Stimulated activated CD4-positive, alpha-beta T cell treated with anti-CD3 and anti-CD28 coated beads, Interleukin-12 subunit alpha, Interleukin-12 subunit beta, amount 100 ng/mL, for 48 hours (primary cell): ENCODE measurements around the gene LIX1L.

ENCODE experiments used
- DNase-seq, 3 donors: peaks; one replicate each; pipeline ENCODE4 v3.0.0-alpha.2; 2020; ENCODE audit warnings: low read depth in 2 of 3, low spot score in 1 of 3

Gene LIX1L

DNA sequence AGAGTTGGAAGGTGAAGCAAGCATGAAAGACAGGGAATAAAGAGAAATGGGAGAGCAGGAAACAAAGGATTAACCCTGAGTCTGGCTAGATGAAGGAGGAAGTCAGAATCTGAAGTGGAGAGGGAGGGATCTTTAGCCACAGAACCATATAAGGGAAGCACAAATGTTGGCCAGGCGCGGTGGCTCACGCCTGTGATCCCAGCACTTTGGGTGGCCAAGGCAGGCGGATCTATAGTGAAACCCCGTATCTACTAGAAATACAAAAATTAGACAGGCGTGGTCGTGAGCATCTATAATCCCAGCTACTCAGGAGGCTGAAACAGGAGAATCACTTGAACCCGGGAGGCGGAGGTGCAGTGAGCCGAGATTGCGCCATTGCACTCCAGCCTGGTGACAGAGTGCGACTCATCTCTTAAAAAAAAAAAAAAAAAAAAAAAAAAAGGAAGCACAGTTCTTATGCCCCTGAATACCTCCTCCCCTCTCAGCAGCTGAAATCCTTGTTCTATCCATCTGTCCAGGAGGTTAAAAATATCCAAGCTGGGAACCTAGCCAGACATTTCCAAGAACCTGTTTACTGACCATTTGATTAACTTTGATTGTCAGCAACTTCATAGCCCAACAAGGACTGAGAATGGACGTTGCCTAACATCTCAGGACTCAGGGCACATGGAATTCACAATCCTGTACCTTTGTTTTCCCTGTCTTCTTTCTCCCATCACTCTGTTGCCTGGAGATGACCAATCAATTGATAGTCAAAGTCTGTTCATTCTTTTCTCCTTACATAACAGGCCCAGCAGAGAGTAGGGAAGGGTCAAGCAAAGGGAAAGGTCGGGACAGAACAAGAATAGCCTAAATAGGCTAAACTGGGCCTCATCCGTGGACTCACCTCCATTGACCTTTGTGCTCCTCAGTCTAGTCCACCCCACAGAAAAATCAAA is 28.0 kb upstream of the LIX1L start:
- no peak for DNase-seq

DNA sequence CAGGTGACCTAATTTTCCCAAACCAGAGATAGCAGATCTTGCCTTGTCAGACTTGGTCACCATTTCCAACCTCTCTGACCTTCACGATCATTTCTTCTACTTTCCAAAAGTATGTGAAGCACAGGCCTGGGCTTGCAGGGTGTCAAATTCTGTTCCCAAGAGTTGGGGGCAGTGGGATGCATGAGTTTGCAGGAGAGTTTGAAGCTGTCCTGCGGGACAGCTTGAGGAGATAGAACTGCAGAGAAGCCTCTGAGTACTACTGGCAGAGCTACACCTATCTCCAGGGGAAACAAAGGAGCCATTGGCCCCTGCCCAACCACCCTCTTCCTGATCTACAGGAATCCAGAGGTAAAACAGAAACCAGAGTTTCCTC is 27.3 kb upstream of the LIX1L start:
- no peak for DNase-seq

DNA sequence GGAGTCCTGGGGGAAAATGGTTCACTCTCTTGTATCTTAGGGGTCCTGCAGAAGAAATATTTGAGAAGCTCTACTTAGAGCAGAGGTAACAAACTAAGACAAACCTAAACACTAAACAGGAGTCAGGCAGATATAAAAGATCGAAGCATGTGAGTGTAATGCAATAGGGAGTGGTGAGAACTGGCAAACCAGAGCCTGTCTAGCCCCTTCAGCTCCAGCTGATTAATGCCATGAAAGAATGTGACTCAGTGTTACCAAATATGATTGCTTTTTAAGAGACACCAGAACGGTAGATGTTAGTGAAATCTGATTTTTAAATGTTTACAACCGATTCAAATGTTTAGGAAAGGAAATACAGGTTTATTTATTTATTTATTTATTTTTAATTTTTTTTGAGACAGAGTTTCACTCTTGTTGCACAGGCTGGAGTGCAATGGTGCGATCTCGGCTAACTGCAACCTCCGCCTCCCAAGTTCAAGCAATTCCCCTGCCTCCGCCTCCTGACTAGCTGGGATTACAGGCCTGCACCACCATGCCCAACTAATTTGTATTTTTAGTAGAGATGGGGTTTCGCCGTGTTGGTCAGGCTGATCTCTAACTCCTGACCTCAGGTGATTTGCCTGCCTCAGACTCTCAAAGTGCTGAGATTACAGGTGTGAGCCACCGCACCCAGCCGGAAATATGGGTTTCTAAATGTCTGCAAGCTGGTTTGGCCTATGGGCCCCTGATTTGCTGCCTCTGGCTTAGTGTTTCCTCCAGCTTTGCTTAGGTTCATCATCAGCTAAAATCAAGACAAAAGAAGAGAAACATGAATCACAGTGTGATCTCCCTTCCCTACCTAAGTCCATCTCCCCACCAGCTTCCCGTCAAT is 26.4 kb upstream of the LIX1L start:
- DNase-seq, result no peak

DNA sequence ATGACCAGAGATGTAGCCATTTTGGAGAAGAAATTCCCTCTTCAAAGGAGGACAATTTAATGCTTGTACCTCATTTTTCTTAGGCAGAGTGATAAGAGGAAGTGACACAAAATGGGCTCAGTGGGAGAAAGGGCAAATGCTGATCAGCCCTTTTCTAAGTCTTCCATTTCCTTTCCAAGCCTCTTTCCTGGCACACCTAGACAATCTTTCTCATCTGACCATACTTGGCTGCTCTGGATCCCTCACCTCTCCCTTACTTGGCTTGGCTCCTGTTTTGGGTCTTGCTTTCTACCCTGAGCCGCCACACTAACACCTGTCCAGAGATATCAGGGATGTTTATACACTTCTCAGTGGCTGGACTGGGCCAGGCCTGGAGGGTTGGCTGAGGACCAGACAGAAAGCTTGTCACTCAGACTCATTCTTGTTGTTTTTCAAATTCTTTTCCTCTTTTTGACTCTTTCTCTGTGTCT is 25.4 kb upstream of the LIX1L start:
- no peak for DNase-seq

DNA sequence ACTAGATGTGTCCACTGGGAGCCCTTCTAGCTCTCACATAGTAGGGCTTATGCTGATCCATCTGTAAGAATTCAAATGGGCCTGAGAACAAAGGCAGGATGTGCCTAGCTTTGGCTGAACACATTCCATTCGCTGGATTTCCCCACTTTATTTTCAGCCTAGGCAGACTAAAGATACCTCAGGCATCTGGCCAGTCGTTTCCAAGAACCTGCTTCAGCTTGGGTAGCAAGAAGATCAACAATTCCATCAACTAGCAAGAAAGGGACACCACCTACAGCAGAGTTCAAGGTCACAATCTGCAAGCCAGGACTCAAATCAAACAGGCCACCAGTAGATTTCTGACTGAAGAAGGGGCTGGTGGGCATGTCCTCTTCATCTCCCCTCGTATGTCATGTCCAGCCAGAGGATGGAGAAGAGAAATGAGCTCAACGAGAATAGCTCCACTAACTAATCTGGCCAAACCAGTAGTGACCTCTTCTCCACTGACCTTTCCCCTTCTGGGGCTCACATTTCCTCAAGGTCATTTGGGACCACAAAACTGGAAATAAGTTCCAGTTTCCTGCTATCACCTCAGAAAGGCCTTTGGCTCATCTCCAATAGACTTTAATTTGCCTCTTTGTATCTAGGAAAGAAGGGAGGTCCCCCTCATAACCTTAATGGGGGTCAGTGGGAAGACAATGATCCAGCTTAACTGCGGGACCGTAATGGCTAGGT is 24.4 kb upstream of the LIX1L start:
- no peak for DNase-seq

DNA sequence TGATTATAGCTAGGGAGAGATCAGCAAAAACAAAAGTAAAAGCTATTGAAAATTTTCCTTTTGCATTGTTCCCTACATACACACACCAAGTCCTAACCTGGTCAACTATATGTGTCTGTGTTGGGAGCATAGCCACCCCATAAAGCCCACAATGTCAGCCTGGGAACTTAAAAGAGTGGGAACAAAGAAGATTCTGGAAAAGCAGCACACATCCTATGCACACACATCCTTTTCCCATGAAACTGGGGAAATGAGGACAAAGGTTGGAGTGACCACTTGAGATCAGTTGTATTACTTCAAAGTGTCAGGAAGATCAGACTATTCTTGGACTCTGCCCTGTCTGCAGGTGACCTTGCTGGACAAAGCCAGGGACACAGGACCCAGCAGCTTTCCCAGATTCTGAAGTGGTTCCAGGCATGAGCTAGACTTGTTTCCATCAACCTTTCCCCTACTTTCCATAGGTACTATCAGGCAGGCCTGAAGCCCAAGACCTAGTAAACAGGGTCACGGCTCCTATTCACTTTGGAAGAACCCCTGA is 22.7 kb upstream of the LIX1L start:
- no peak for DNase-seq

DNA sequence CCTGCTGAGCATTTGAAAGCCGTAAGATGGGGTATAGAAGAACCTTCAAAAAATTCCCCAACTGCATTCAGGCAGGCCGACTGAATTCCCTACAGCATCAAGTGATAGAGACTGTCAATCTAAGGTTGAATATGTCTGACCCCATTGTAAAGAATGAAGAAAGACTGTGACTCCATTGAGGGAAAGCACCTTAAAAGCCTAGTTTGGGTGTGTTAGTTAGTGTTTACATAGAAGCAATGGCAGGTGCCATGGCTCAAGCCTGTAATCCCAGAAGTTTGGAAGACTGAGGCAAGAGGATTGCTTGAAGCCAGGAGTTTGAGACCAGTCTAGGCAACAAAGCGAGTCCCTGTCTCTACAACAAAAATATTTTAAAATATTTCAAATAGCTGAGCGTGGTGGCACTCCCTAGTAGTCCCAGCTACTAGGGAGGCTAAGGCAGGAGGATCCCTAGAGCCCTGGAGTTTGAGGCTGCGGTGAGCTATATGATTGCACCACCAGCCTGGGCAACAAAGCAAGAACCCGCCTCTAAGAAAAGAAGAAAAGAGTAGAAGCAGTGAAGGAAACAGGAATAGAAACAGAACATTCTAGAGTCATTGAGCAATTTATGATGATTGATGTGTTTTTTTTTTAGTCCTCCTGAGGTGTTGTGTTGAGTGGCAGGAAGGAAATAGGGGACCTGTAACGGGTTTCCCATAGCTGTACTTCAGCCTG is 22.1 kb upstream of the LIX1L start:
- no peak for DNase-seq

DNA sequence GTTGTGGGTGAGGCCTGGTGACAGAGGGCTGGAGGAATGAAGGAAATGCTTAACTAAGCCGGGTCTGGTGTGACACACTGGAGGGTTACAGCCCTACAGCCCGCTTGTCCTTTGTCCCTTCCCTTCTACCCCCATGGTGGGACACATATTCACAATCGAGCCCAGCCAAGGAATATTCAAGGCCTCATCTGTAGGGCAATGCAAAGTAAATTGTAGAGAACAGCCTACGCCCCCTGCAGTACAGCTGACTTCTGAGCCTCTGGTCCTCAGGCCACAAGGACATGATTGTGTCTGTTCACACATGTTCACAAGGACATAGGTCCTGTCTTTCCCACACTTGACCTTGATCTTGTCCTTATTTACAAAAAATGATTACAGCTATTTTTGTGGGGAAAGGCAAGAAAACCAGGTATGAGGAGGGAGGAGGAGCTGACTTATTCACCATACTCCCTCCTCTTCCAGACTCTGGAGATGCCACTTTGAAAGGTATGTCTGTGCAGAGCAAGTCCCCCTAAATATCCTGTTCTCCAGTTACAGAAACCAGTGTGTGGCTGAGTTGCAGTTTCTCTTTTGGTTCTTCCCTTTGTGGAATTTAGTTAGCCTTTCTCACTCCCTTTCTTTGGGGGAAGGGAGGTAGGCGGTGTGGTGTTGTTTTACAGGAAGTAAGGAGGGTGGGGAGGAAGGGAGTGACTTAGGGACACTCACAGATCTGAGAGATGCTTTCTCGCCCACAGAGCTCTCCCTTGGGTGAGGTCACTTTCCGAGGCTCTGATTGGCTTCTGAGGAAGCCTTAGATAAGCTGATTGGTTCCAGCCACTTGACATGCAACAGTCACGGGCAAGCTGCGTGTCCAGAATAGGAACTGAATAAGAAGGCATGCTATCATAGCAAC is 21.3 kb upstream of the LIX1L start:
- DNase-seq, result peak; percentile 75 to 83 (median 80)

DNA sequence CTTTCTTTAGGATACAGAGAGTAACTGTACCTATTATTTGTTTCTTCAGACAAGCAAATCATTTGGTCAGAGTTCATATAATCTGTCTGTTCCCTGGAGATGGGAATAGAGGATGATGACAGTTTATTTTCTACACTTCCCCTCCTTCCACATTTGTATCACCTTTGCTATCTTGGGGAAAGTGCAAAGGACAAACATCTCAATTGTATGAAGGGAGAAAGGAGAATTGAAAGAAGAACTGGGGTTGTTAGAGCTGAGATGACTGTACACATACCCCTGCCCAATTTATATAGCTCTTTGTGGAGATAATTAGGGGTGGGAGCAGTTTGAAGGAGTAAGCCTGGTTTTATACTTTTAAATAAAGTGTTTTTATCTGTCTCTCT is 20.6 kb upstream of the LIX1L start:
- DNase-seq, result no peak

DNA sequence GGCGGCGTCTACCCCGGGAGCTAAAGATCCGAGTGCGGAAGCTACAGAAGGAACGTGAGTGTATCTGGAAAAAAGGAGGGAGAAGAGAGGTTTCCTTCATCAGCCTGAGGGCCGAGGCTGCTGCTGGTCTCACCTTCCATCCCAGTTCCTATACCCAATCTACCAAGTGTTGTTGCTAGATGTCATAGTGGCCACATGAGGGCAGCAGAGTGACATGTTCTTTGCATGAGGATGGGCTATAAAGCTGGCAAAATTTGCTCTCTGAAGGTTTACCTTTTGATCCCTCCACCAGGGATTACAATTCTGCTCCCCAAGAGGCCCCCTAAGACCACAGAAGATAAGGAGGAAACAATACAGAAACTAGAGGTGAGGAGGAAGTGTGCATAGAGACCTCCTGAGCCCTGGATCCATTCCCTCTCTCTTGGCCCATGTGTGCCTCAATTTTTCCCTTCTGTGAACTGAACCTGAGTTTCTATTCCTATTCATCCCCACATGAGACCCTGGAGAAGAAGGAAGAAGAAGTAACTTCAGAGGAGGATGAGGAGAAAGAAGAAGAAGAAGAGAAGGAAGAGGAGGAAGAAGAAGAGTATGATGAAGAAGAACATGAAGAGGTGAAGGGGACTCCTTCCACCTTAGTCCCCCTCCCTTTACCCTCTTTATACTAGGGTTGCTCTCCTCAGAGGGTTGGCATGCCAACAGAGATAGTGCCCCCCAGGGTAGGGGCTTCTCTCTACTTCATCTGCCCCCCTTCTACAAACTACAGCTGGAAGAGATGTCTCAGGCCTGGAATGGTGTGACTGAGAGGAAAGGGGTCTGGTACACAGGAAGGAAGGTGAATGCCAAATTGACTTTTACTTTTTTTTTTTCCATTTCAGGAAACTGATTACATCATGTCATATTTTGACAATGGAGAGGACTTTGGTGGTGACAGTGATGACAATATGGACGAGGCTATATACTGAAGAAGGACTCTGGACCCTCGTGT is 20.0 kb upstream of the LIX1L start:
- peak in 1 of 3 donors; percentile 56 for DNase-seq

DNA sequence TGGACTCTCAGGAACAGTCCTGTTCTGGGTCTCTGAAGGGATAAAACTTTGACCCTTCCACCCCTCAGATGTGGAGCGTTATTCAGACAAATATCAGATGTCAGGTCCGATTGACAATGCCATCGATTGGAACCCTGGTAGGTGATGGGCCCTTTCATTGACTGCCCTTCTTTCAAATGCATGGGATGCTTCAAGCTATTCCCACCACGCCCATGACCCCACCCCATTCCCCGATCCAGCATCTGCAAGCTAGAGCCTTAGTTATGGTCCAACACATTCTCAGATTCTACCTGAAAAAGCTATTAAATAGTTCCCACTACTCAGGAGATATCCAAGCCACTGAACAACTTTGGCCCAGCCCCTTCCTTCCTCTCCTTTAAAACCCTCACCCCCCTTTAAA is 19.2 kb upstream of the LIX1L start:
- DNase-seq, result no peak

DNA sequence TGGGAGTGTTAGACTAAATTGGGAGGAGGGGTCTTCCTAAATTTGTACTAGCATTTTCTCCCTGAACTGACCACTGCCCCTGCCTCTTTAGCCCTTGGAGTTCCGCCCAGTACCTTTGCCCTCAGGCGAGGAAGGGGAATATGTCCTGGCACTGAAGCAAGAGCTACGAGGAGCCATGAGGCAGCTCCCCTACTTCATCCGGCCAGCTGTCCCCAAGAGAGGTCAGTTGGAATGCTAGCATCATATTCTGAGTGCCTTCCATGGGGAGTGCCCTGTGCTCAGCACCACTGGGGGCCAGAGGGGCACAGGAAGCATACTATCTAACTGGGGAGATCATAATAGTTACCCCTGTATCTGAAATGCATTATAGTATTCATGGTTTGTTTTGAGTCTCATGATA is 17.4 kb upstream of the LIX1L start:
- no peak for DNase-seq

DNA sequence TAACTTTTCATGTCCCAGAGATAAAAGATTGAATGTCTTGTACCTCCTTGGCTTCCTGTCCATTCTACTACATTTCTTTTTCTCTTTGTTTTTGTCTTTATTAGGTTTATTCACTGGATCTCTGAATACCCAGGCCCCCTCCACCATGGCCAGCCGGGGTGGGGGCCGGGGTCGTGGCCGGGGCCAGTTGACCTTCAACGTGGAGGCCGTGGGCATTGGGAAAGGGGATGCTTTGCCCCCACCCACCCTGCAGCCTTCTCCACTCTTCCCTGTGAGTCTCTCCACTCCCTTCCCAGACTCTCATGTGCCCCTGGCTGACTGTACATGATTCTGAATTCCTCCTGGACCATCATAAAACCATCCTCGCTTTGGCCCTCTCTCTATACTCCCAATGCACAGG is 16.9 kb upstream of the LIX1L start:
- DNase-seq, result no peak

DNA sequence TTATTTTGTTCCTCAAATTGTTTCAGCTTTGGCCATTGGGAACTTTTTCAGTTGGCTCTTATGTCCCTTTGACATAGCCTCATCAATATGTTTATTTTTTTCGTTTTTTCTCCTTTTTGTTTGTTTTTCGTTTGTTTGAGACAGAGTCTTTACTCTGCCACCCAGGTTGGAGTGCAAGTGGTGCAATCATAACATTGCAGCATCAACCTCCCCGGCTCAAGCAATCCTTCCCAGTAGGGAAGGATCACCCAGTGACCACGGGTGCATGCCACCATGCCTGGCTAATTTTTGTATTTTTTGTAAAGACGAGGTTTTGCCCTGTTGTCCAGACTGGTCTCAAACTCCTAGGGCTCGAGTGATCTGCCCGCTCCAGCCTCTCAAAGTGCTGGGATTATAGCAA is 14.8 kb upstream of the LIX1L start:
- no peak for DNase-seq

DNA sequence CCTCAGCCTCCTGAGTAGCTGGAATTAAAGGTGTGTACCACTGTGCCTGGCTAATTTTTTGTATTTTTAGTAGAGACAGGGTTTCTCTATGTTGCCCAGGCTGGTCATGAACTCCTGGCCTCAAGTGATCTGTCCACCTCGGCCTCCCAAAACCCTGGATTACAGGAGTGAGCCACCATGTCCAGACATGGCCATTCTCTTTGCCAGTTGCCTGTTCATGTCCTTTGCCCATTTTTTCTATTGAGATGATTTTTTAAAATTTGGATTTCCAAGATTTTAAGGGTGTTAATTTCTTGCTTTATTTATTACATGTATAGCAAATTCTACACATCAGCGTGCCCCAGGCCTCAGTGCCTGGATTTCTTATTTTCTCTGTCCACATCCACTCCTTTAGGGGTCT is 9.5 kb upstream of the LIX1L start:
- no peak for DNase-seq

DNA sequence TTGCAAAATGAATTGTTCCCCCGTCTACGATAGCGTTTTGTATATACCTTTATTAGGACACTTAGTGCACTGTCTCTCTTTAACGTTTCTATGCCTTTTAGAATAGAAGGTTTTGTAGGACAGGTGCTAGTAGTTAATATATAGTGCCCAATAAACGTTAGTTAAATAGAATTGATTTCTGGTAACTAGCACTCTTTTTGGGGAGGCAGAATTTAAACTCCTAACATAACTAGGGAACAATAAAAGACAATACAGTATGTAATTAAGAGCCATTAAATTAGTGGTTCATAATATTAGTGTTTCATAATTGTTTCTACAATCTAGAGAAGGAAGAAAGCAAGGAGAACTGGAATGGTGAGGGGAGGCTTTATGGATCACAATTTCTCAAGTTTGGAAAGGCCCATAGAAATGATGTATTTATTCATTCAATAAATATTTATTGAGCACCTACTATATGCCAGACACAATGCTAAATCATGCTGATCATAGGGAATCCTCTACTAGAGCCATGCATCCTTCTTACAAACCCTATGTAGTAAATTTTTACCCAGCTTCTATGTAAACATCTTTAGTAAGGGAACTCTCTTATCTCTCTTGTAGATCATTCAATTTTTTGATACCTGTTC is 7.4 kb upstream of the LIX1L start:
- DNase-seq, result no peak

DNA sequence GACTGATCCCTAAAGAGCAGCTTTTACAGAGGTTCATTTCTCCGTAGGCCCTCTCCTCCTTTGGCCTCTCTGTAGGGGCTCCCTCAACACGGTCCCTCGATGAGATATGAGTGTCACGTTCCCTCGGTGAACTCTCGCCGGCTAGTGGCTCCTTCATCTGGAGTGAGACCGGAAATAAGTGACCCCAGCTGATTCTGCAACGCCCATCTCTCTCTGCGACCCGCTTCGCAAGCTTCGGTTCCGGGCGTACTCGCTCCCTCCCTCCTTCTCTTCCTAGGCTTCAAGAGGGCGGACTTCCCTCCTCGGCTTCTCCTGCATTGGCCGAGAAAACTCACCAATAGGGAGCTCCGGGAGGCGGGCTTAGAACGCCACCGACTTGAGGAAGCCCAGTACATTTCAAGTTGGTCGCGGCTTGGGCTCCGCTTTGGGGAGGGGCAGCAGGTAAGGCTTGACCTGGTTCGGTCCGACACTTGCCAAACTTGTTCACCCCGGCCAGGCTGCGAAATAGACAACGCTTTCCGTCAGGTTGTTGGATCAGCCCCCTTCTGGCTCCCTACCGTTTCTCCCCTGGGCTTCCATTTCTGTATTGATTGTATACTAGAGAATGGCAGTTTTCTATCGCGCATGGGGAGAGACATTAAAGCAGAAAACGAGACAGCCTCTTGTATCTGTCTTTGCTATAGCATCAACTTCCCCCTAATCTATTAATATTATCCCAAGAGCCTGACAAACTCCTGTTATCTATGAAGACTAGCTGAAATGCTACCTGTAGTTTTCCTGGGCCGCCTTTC is 6.7 kb upstream of the LIX1L start, which contains the start of the genes ANKRD34A and POLR3GL:
TSS of gene ANKRD34A (minus strand) at position 248 of the 791 bp plus-strand sequence. CDS start 2,816 bp downstream, outside the sequence.
TSS of gene POLR3GL (plus strand) at position 363 of the 791 bp plus-strand sequence. CDS start 10,176 bp downstream, outside the sequence.
- peak; percentile 87 to 91 (median 87) for DNase-seq
